ENCODE measurements around the gene SH3BP4. TPM values are rescaled to one million over a fixed set of nuclear protein-coding genes. Genes with fewer than 3 reads are reported as not detected.

The SH3BP4 gene
- total RNA-seq, 1 donor from 2014 or later, result 44.1 TPM

GRCh38 chr2:234957834-234958135 is 6.0 kb downstream of the SH3BP4 start:
- H3K4me1 Mint-ChIP-seq, result peaks cover 57% of the 10 kb centered on the region
- peak overlapping the region; percentile 2 for H3K27ac Mint-ChIP-seq
- no peaks in the 10 kb centered on the region for H3K9me3 Mint-ChIP-seq
- no peak for DNase-seq (ENCODE audit: low spot score in 2 of 2, unreplicated experiment in 2 of 2)
- no peak overlapping the region for H3K4me3 Mint-ChIP-seq
- no peaks in the 10 kb centered on the region for H3K36me3 Mint-ChIP-seq
- no peak for TF ChIP-seq CTCF (IDR thresholded peaks at IDR 0.05; ENCODE audit: unreplicated experiment)
- H3K27me3 Mint-ChIP-seq (ENCODE audit: low read depth), result no peaks in the 10 kb centered on the region

GRCh38 chr2:234958311-234958710 is 6.5 kb downstream of the SH3BP4 start:
- Mint-ChIP-seq H3K27me3 (ENCODE audit: low read depth) (no peaks in the 10 kb centered on the region), H3K27ac (peak overlapping the region; percentile 21), H3K4me3 (no peak overlapping the region), H3K36me3 (peaks cover under 1% of the 10 kb centered on the region), H3K9me3 (no peaks in the 10 kb centered on the region), H3K4me1 (peaks cover 52% of the 10 kb centered on the region)
- DNase-seq (ENCODE audit: low spot score in 2 of 2, unreplicated experiment in 2 of 2), result no peak
- TF ChIP-seq CTCF (IDR thresholded peaks at IDR 0.05; ENCODE audit: unreplicated experiment), result no peak

GRCh38 chr2:234958746-234959395 is 7.1 kb downstream of the SH3BP4 start:
- H3K27ac Mint-ChIP-seq, result peak overlapping the region; percentile 21
- no peaks in the 10 kb centered on the region for H3K27me3 Mint-ChIP-seq (ENCODE audit: low read depth)
- peaks cover 5% of the 10 kb centered on the region for H3K36me3 Mint-ChIP-seq
- DNase-seq (ENCODE audit: low spot score in 2 of 2, unreplicated experiment in 2 of 2), result no peak
- no peak overlapping the region for H3K4me3 Mint-ChIP-seq
- no peaks in the 10 kb centered on the region for H3K9me3 Mint-ChIP-seq
- peaks cover 50% of the 10 kb centered on the region for H3K4me1 Mint-ChIP-seq
- TF ChIP-seq CTCF (IDR thresholded peaks at IDR 0.05; ENCODE audit: unreplicated experiment), result no peak

- Mint-ChIP-seq H3K4me1 (peaks cover 45% of the 10 kb centered on the region), H3K27me3 (ENCODE audit: low read depth) (no peaks in the 10 kb centered on the region), H3K27ac (peak overlapping the region; percentile 18), H3K4me3 (no peak overlapping the region), H3K36me3 (peaks cover 7% of the 10 kb centered on the region), H3K9me3 (no peaks in the 10 kb centered on the region)
- no peak for TF ChIP-seq CTCF (IDR thresholded peaks at IDR 0.05; ENCODE audit: unreplicated experiment)
- DNase-seq (ENCODE audit: low spot score in 2 of 2, unreplicated experiment in 2 of 2), result no peak
Observed at GRCh38 chr2:234960175-234961088, 8.6 kb downstream of the SH3BP4 start.

GRCh38 chr2:234961784-234962183 is 10.0 kb downstream of the SH3BP4 start:
- H3K4me3 Mint-ChIP-seq, result no peak overlapping the region
- no peak overlapping the region for H3K27ac Mint-ChIP-seq
- H3K9me3 Mint-ChIP-seq, result no peaks in the 10 kb centered on the region
- DNase-seq (ENCODE audit: low spot score in 2 of 2, unreplicated experiment in 2 of 2), result no peak
- H3K4me1 Mint-ChIP-seq, result peaks cover 38% of the 10 kb centered on the region
- no peak for TF ChIP-seq CTCF (IDR thresholded peaks at IDR 0.05; ENCODE audit: unreplicated experiment)
- peaks cover 11% of the 10 kb centered on the region for H3K36me3 Mint-ChIP-seq
- no peaks in the 10 kb centered on the region for H3K27me3 Mint-ChIP-seq (ENCODE audit: low read depth)
